ENCODE results near the gene MRPL21. TPM values are rescaled to one million over a fixed set of nuclear protein-coding genes. Genes with fewer than 3 reads are reported as not detected.

The MRPL21 gene
- total RNA-seq, 1 experiment from 2014 or later, result 96.5 TPM

DNA sequence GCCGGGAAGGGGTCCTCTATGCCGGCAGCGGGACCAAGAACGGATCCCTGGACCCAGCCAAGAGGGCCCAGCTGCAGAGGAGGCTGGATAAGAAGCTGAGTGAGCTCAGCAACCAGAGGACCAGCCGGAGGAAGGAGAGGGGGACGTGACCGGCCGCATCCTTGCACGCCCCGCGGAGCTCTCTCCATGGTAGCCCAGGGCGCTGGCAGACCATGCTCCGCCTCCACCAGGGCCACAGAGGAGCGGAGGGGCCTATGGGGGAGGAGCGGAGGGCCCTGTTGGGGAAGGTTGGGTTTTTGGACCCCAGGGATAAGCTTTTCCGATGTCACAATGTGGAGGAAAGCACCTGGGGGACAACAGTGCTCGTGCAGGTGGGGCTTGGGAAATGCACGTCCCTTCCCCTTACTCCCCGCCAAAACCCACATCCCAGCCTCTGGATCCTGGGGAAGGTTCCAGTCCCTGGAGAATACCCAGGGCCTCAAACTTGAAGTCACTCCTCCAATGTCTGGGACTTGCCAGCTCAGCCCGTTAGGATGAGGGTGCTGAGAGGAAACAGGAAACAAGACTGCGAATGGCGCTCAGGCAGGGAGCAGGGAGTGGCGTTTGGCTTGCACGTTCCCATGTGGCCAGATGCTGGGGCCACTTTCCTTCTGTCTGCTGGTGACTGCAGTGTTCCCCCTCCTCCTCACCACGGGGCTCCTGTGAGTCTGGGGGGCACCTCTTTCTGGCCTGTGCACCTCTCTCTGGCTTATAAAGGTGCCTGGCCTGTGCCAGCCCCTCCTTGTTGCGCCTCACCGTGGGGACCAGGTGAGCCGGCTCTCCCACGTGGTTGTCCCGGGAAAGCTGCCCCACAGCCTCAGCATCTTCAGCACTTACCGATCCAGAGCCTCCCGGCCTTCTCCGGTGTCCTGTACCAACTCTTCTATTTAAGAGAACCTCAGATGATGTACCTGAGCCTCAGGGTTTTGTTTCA, 36.2 kb upstream of the MRPL21 start:
- BruUV-seq (replicated peaks), result no TSS peak
- CTCF ChIA-PET, result no interaction called here
- Mint-ChIP-seq H3K36me3 (ENCODE audit: insufficient read depth, unreplicated experiment) (peaks cover 29% of the 10 kb centered on the region), H3K9me3 (ENCODE audit: unreplicated experiment) (no peaks in the 10 kb centered on the region), H3K27ac (ENCODE audit: low read depth, unreplicated experiment) (no peak overlapping the region), H3K4me3 (ENCODE audit: unreplicated experiment) (no peak overlapping the region), H3K4me1 (ENCODE audit: insufficient read depth, unreplicated experiment) (no peaks in the 10 kb centered on the region), H3K27me3 (ENCODE audit: insufficient read depth, unreplicated experiment) (no peaks in the 10 kb centered on the region)
- TF ChIP-seq, protein P1, sequence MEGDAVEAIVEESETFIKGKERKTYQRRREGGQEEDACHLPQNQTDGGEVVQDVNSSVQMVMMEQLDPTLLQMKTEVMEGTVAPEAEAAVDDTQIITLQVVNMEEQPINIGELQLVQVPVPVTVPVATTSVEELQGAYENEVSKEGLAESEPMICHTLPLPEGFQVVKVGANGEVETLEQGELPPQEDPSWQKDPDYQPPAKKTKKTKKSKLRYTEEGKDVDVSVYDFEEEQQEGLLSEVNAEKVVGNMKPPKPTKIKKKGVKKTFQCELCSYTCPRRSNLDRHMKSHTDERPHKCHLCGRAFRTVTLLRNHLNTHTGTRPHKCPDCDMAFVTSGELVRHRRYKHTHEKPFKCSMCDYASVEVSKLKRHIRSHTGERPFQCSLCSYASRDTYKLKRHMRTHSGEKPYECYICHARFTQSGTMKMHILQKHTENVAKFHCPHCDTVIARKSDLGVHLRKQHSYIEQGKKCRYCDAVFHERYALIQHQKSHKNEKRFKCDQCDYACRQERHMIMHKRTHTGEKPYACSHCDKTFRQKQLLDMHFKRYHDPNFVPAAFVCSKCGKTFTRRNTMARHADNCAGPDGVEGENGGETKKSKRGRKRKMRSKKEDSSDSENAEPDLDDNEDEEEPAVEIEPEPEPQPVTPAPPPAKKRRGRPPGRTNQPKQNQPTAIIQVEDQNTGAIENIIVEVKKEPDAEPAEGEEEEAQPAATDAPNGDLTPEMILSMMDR (IDR thresholded peaks at IDR 0.05; ENCODE audit: unreplicated experiment), result no peak
- no peak for DNase-seq (ENCODE audit: unreplicated experiment)
- POLR2A ChIA-PET, result interaction anchor here (0.6 to 0.7 kb wide), 2 partner anchors 20 to 155 kb away, joined by 3 read pairs; no protein-coding TSS in a partner anchor
- intact Hi-C loops (cut with micrococcal nuclease), result no loop called here

DNA sequence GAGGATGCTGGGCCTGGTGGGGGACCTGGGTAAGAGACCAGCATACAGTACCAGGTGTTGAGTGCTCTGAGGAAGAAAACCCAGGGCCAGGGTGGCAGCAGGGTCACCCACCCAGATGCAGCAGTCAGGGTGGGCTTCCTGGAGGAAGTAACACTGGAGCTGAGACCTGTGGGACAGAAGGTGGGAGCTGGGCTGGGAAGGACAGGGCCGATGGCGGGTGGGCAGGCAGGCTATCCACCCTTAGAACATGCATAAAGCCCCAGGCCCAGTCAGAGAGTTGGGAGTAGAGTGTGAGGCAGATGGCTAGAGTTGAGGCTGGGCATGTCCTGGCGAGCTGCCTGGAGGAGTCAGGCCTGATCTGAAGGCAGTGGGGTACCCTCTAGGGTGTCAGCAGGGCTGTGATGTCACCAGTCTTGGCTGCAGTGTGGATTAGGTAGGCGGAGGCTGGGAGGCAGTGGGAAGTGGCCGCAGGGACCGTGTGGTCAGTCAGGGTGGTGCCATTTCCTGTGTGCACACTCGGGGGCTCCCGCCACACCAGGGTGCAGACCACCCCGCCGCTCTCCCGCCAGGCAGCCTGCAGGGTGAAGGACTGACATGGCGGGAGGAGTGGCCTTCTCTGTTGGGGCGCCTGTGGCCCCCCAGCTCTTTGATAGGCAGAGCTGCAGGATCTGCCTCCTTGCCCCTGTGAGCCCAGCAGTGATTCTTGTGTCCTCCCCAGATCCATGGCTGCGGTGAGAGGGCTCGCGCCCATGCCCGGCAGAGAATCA, 35.4 kb upstream of the MRPL21 start:
- no peaks in the 10 kb centered on the region for H3K4me1 Mint-ChIP-seq (ENCODE audit: insufficient read depth, unreplicated experiment)
- ChIA-PET CTCF (interaction anchor here (0.7 to 1.1 kb wide), 2 partner anchors 25 to 45 kb away, joined by 3 to 4 read pairs; no protein-coding TSS in a partner anchor), POLR2A (interaction anchor here (0.7 to 1.3 kb wide), 2 partner anchors 21 to 35 kb away, joined by 3 to 5 read pairs; partner anchors contain the start of genes IGHMBP2 and MRPL21)
- H3K9me3 Mint-ChIP-seq (ENCODE audit: unreplicated experiment), result no peaks in the 10 kb centered on the region
- H3K27me3 Mint-ChIP-seq (ENCODE audit: insufficient read depth, unreplicated experiment), result no peaks in the 10 kb centered on the region
- TF ChIP-seq, protein P1 (IDR thresholded peaks at IDR 0.05; ENCODE audit: unreplicated experiment), result no peak
- H3K27ac Mint-ChIP-seq (ENCODE audit: low read depth, unreplicated experiment), result peak overlapping the region; percentile 66
- DNase-seq (ENCODE audit: unreplicated experiment), result no peak
- H3K4me3 Mint-ChIP-seq (ENCODE audit: unreplicated experiment), result no peak overlapping the region
- intact Hi-C loops (cut with micrococcal nuclease), result no loop called here
- no TSS peak for BruUV-seq (replicated peaks)
- peaks cover 29% of the 10 kb centered on the region for H3K36me3 Mint-ChIP-seq (ENCODE audit: insufficient read depth, unreplicated experiment)

DNA sequence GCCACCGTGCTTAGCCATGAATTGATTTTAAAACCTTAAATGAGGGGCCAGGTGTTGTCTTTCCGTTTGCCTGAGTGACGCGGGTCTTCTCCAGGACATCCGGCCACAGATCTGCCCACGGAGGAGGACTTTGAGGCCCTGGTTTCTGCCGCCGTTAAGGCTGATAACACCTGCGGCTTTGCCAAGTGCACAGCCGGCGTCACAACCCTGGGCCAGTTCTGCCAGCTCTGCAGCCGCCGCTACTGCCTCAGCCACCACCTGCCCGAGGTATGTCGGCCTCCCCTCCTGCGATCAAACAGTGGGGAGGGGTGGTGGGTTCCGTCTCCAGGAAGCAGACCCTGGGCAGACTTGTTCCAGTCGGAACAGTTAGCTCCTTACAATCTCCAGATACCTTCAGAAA, 34.5 kb upstream of the MRPL21 start:
- no peaks in the 10 kb centered on the region for H3K4me1 Mint-ChIP-seq (ENCODE audit: insufficient read depth, unreplicated experiment)
- peaks cover 31% of the 10 kb centered on the region for H3K36me3 Mint-ChIP-seq (ENCODE audit: insufficient read depth, unreplicated experiment)
- no peak overlapping the region for H3K27ac Mint-ChIP-seq (ENCODE audit: low read depth, unreplicated experiment)
- TF ChIP-seq, protein P1 (IDR thresholded peaks at IDR 0.05; ENCODE audit: unreplicated experiment), result no peak
- H3K27me3 Mint-ChIP-seq (ENCODE audit: insufficient read depth, unreplicated experiment), result no peaks in the 10 kb centered on the region
- DNase-seq (ENCODE audit: unreplicated experiment), result no peak
- no peaks in the 10 kb centered on the region for H3K9me3 Mint-ChIP-seq (ENCODE audit: unreplicated experiment)
- no TSS peak for BruUV-seq (replicated peaks)
- H3K4me3 Mint-ChIP-seq (ENCODE audit: unreplicated experiment), result no peak overlapping the region
- CTCF ChIA-PET, result interaction anchor here (0.6 to 1.1 kb wide), 2 partner anchors 10 to 46 kb away, joined by 3 to 4 read pairs; no protein-coding TSS in a partner anchor
- POLR2A ChIA-PET, result interaction anchor here (1.3 kb wide), 1 partner anchor 34 kb away, joined by 5 read pairs; the partner anchor contains the start of genes IGHMBP2 and MRPL21
- intact Hi-C loops (cut with micrococcal nuclease), result no loop called here
